CD4-positive, alpha-beta T cell treated with Interleukin-12 subunit alpha and Interleukin-12 subunit beta, for 1 hour (primary cell): ENCODE results near the gene CYP26C1.

Experiments
- DNase-seq: peaks from one replicate; pipeline ENCODE4 v3.0.0-alpha.2; 2020

The CYP26C1 gene

GRCh38 chr10:93064874-93065660, 4.5 kb downstream of the CYP26C1 start:
- DNase-seq: no peak

- no peak for DNase-seq
Observed at GRCh38 chr10:93065675-93066543, 5.3 kb downstream of the CYP26C1 start.

- DNase-seq: no peak
Observed at GRCh38 chr10:93066544-93066913, 5.9 kb downstream of the CYP26C1 start.

DNA sequence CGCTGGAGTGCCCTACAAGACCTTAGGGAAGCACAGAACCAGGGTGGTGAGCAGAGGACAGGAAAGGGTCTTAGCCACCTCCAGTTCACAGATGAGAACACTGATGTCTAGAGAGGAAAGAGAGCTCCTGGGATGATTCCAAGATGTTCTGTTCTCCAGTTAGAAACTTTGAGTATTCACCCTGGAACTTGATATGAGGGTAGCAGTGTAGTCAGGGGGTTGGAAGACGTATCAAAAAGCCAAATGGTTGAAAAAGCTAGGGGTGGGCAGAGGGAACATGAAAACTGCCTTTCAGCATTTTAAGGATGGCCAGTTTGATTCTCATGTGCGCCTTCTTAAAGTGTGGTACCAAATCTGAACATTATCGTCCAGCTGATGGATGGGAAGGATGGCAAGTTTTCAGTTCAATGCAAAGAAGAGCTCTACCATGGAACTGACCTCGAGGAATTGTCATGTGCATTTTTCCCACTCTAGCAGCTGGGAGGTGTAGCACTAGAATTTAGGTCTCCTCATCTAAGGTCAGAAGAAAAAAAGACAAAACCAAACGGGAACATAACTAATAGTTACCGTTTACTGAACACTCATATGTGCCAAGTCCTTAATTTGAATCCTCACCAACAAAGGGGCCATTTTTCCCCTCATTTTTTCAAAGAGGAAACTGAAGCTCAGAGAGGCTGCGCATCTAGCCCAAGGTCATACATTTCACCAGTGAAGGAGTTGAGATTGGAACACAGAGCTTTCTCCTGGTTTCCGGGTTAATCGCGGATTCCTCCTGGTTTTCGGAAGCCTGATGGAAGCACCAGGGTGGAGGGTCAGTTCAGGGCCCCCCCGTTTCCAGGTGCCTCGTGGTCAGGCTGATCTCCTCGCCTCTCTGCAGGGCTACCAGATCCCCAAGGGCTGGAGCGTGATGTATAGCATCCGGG, 7.1 kb downstream of the CYP26C1 start:
- no peak for DNase-seq

- no peak for DNase-seq
Observed at GRCh38 chr10:93068411-93069244, 8.0 kb downstream of the CYP26C1 start.

GRCh38 chr10:93069245-93069561, 8.6 kb downstream of the CYP26C1 start:
- no peak for DNase-seq

DNA sequence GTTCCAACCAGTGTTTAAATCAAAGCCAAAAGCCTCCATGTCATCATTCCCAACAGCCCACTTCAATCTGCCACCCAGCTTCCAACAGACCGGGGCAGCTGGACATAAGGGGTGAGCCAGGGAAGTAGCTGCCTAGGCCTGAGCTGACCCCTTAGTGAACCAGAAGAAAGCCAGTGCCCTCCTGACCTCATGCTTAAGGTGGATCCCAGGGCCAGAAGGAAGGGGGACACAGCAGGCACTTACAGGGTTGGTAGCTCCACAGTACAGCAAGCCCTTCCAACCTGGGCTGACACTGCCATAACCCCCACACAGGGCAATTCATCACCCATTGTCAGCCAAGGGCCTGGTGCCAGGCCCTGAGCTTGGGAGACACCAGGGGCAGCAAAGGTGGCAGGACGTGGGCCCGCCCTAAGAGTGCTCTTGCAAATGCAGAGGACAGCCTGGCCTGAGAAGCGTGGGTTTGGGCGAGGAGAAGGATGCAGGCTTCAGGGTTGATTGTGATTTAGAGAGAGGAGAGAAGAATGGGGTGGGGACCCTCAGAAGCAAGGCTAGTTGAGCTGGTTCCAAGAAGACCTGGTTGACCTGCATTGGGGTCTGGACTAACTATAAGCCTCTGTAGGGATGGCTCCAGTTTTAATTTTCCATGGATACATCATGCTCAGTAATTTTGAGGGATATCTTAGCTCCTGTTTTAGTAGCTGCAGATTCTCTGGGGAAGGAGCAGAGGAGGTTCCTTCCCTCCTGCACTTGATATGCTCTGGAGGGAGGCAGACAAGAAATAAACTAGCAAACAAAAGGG, 10.0 kb downstream of the CYP26C1 start:
- no peak for DNase-seq

DNA sequence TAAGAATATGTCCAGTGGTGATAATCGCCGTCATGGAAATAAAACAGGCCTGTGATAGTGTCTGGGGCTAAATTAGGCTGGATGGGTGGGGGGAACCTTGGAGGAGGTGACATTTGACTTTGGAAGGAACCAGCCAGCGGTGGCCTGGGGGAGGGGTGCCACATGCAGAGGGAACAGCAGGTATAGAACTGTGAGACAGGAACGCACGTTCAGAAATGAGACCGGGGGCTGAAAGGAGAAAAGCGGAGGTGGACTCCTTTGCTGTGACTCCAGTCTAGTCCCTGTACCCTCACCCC, 10.5 kb downstream of the CYP26C1 start:
- DNase-seq: no peak

- DNase-seq: no peak
Observed at GRCh38 chr10:93071674-93072224, 11.2 kb downstream of the CYP26C1 start.

GRCh38 chr10:93072225-93072712, 11.7 kb downstream of the CYP26C1 start:
- no peak for DNase-seq

- no peak for DNase-seq
Observed at GRCh38 chr10:93072713-93073538, 12.3 kb downstream of the CYP26C1 start.

GRCh38 chr10:93073539-93074146, 13.0 kb downstream of the CYP26C1 start, which contains the start of gene CYP26A1:
Gene CYP26A1 (plus strand): TSS chr10:93073893. CDS start chr10:93073935, 42 bp downstream.
- no peak for DNase-seq

DNA sequence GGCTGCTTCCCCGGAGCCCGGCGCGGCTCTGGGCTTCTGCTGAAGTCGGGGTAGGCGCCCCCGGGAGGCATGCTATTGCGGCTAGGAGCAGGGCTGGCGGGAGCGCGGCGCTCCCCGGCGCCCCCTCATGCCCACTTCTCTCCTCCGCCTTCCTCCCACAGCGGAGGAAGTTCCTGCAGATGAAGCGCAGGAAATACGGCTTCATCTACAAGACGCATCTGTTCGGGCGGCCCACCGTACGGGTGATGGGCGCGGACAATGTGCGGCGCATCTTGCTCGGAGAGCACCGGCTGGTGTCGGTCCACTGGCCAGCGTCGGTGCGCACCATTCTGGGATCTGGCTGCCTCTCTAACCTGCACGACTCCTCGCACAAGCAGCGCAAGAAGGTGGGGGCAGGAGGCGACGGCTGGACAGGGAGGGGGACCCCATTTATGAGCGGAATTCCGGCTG, 13.6 kb downstream of the CYP26C1 start:
- DNase-seq: no peak

DNA sequence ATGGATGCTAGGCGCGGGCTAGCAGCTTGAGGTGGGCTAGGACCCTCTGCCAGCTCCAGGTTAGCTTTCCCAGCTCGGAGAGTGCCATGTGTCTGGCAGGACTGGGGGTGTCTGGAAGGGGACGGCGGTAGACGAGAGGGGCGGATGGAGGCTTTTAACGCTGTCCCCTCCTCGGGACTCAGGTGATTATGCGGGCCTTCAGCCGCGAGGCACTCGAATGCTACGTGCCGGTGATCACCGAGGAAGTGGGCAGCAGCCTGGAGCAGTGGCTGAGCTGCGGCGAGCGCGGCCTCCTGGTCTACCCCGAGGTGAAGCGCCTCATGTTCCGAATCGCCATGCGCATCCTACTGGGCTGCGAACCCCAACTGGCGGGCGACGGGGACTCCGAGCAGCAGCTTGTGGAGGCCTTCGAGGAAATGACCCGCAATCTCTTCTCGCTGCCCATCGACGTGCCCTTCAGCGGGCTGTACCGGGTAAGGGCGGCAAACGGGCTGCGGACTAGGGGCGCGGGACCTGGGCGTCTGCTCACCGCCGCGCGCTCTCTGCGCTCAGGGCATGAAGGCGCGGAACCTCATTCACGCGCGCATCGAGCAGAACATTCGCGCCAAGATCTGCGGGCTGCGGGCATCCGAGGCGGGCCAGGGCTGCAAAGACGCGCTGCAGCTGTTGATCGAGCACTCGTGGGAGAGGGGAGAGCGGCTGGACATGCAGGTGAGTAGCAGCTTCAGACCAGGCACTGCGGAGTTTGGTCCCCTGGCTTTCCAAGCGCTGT, 14.2 kb downstream of the CYP26C1 start:
- DNase-seq: no peak

DNA sequence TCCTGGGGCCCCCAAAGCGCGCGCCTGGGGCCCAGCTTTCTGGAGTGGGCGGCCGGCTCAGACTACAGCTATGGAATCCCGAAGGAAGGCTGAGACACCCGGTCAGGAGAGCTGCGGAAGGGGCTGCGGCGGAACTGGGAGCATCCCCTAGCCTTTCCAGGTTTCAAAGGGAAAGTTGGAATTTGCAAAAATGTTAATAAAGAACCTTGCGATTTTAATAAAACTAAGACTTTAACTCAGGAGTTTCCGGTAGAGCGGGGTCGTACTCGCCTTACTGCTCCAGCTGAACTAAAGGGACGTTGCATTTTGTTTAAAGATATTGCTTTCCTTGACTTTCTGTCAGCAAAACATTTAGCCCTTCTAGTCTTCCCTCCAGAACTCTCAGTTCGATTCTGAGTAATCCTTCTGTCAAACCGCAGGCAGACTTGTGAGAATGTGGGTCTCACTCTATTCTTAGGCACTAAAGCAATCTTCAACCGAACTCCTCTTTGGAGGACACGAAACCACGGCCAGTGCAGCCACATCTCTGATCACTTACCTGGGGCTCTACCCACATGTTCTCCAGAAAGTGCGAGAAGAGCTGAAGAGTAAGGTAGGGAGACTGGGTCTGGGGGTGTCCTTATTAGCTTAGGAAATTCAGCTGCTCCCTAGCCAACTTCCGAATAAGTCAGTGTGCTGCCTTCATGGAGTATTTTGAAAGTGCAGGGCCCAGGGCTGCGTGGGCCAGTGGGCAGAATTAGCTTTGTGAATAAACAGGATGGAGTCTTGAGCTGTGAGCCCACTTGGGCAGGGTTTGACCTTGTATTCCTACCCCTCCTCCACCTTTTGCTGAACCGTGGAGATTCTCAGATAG, 15.0 kb downstream of the CYP26C1 start:
- DNase-seq: no peak

DNA sequence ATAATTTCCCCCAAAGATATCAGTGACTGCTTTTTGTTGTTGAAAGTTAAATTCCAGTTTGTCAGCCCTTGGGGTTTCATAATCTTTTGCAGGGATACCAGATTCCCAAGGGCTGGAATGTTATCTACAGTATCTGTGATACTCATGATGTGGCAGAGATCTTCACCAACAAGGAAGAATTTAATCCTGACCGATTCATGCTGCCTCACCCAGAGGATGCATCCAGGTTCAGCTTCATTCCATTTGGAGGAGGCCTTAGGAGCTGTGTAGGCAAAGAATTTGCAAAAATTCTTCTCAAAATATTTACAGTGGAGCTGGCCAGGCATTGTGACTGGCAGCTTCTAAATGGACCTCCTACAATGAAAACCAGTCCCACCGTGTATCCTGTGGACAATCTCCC, 16.3 kb downstream of the CYP26C1 start:
- DNase-seq: no peak

- DNase-seq: no peak
Observed at GRCh38 chr10:93077860-93078337, 17.3 kb downstream of the CYP26C1 start.
